Measurements from ENCODE around the gene CYB561D1. TPM values are rescaled to one million over a fixed set of nuclear protein-coding genes. Genes with fewer than 3 reads are reported as not detected.

CYB561D1 gene
- total and polyA plus RNA-seq, 2 donors (not counting 3 experiments of a cell fraction or from before 2014, with no cell fraction given), result 7.2 to 7.3 TPM

DNA sequence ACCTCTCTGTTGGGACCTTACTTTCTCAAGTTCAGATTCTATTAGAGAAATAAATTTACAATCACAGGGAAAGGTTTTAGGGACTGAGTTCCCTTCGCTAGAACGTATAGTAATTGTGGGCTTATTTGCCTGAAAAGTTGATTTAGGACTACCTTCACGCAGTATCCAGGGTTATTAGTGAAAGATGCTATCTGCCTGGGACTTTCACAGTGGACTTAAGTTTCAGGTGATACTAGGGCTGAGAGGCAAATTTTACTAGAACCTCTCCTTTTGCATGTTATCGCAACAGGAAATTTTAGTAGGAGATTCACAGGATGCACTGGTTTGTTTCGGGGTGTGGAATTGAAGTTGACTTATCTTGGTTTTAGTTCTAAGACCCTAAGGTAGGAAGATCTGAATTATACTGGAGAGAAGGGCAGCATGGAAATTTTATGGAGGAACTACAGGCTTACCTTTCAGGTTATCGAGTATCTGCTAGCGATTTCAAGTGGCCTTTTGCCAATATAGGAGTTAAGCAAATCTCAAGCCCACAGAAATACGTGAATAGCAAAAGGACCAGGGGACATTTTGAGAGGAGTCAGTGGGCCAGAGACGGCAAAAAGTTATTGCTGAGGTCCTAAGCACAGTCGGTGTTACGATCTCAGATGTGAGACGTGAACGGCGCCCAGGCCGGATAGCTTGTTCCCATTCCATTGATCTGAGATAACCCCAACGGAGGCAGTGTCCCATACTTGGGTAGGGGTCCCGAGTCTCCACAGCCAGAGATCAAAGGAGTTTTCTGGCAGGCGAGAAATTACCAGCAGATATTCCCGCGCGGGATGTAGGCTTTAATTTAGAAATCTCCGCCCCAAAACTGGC is 53.8 kb downstream of the CYB561D1 start:
- Histone ChIP-seq H3K27ac (ENCODE audit: insufficient read depth, low read depth, low read length) (peak overlapping the region; percentile 87), H4K20me1 (replicated peaks; ENCODE audit: control insufficient read depth, extremely low read depth, insufficient read depth, low read length) (peaks cover 4% of the 10 kb centered on the region), H3K79me2 (ENCODE audit: control insufficient read depth, insufficient read depth, low read length) (peaks cover 51% of the 10 kb centered on the region), H2AFZ (ENCODE audit: low read depth, low read length) (peak overlapping the region; percentile 2), H3K9me1 (replicated peaks; ENCODE audit: control insufficient read depth, extremely low read depth, insufficient read depth, low read length) (peaks cover 2% of the 10 kb centered on the region), H3K4me3 (replicated peaks in 1 of 3; ENCODE audit: insufficient read depth in 1 of 3, low read depth in 1 of 3, low read length in 3 of 3) (peak overlapping the region; percentile 75 to 98 (median 96)), H3K9me3 (replicated peaks; ENCODE audit: control insufficient read depth, insufficient read depth, low read length) (no peaks in the 10 kb centered on the region), H3K27me3 (ENCODE audit: control insufficient read depth in 2 of 2, insufficient read depth in 2 of 2, low read length in 2 of 2) (peaks cover 0 to 2% of the 10 kb centered on the region in 2 experiments), H3K36me3 (ENCODE audit: control insufficient read depth in 2 of 2, extremely low read depth in 1 of 2, insufficient read depth in 2 of 2, low read length in 2 of 2) (no peaks in the 10 kb centered on the region), H3K4me1 (ENCODE audit: control insufficient read depth, extremely low read depth, insufficient read depth, low read length) (peaks cover 29% of the 10 kb centered on the region), H3K4me2 (ENCODE audit: insufficient read depth, low read length) (peak overlapping the region; percentile 95), H3K9ac (replicated peaks; ENCODE audit: extremely low read depth, insufficient read depth, low read length) (peak overlapping the region; percentile 97)
- intact Hi-C loops (cut with micrococcal nuclease) (loop anchor here (1.0 to 10.0 kb wide), 4 partner anchors 34 to 437 kb away; partner anchors contain the start of gene AHCYL1), dilution Hi-C loops (cut with MboI; ENCODE audit: extremely low pct_ligation_motif_present, low sequenced_read_pairs) (no loop called here)
- FAIRE-seq, result no peak
- peak; percentile 51 for DNase-seq (ENCODE audit: low read depth, low spot score)
- BruUV-seq (replicated peaks), result TSS peak; percentile 91
- ChIA-PET POLR2A (interaction anchor here (1.2 to 2.1 kb wide), 5 partner anchors 12 to 93 kb away, joined by 3 to 12 read pairs (median 7); no protein-coding TSS in a partner anchor), CTCF (interaction anchor here (1.0 to 4.9 kb wide), 17 partner anchors 15 to 437 kb away, joined by 3 to 565 read pairs (median 11); partner anchors contain the start of genes AHCYL1, AMPD2, GNAT2 and GSTM1)
- TF ChIP-seq EZH2 (IDR thresholded peaks at IDR 0.05; ENCODE audit: borderline replicate concordance, low read depth, low read length, severe bottlenecking) (no peak), POLR2A (IDR thresholded peaks at IDR 0.05; ENCODE audit: low read depth, low read length) (no peak), CTCF (IDR thresholded peaks at IDR 0.05; ENCODE audit: extremely low read depth in 1 of 2, insufficient read depth in 1 of 2, low read depth in 1 of 2, low read length in 2 of 2) (no peak), POLR2AphosphoS5 (IDR thresholded peaks at IDR 0.05; ENCODE audit: insufficient read depth, low read depth, low read length) (no peak), GATA2 (IDR thresholded peaks at IDR 0.05; ENCODE audit: insufficient read depth, insufficient read length, low read depth, low read length) (peak; percentile 6)

Data from endothelial cell of umbilical vein (primary cell).